OCI-LY7 (cell line): ENCODE results near the gene FBLN5.

Experiments used
- EZH2phosphoT487 ChIP-seq: fragments of 200-600 bp; sonication (generic); IDR thresholded peaks from 2 replicates; pipeline ENCODE4 v1.6.1; 2018; ENCODE audit warnings: low read depth, borderline replicate concordance, mild to moderate bottlenecking, mixed run types, antibody characterized with exemption, low read length, moderate library complexity, mixed read lengths
- TF ChIP-seq, protein P1 (sequence below): fragments of 200-600 bp; sonication (generic); conservative IDR thresholded peaks from 2 replicates; pipeline ENCODE4 v1.5.1; 2014; ENCODE audit warnings: mild to moderate bottlenecking, antibody characterized with exemption, low read length, moderate library complexity, mixed read lengths

DNA sequence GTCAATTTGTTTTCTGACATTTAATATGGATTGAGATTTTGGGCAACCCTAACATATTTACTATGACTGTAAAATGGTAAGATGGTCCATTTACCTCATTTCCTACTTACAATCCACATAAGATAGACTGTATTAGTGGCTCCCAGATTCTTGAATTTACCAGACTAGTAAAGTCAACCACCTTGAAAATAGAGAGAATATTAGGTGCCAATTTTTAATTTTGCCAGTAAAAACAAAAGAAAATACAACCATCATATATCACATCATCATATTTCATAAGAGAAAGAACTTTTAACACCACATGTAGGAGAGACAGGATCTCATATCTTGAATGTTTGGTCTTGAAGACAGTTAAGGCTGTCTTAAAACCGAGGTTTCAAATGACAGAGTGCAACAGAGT, 7.7 kb upstream of the FBLN5 start:
- TF ChIP-seq, protein P1, sequence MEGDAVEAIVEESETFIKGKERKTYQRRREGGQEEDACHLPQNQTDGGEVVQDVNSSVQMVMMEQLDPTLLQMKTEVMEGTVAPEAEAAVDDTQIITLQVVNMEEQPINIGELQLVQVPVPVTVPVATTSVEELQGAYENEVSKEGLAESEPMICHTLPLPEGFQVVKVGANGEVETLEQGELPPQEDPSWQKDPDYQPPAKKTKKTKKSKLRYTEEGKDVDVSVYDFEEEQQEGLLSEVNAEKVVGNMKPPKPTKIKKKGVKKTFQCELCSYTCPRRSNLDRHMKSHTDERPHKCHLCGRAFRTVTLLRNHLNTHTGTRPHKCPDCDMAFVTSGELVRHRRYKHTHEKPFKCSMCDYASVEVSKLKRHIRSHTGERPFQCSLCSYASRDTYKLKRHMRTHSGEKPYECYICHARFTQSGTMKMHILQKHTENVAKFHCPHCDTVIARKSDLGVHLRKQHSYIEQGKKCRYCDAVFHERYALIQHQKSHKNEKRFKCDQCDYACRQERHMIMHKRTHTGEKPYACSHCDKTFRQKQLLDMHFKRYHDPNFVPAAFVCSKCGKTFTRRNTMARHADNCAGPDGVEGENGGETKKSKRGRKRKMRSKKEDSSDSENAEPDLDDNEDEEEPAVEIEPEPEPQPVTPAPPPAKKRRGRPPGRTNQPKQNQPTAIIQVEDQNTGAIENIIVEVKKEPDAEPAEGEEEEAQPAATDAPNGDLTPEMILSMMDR = no peak
- TF ChIP-seq EZH2phosphoT487 = no peak
